Mesothelial cell of epicardium (in vitro differentiated cells): ENCODE results near the gene SEPTIN2. TPM values are rescaled to one million over a fixed set of nuclear protein-coding genes. Genes with fewer than 3 reads are reported as not detected.
A peak's percentile ranks its signal among the peaks of the same experiment; 100 is the strongest.

Experiments
- DNase-seq, 2 experiments: peaks; one replicate each; pipeline ENCODE4 v3.0.0; 2021; ENCODE audit warnings: low spot score in 2 of 2; ENCODE audit not compliant: unreplicated experiment in 2 of 2
- H3K27ac Mint-ChIP-seq: 2 replicates; pipeline ENCODE4 v1.8.0; 2021; ENCODE audit warnings: mixed read lengths
- H3K27me3 Mint-ChIP-seq: 2 replicates; pipeline ENCODE4 v1.8.0; 2021; ENCODE audit warnings: low read depth, mixed read lengths
- H3K36me3 Mint-ChIP-seq: 2 replicates; pipeline ENCODE4 v1.8.0; 2021; ENCODE audit warnings: mixed read lengths
- H3K4me1 Mint-ChIP-seq: 2 replicates; pipeline ENCODE4 v1.8.0; 2021; ENCODE audit warnings: mixed read lengths
- H3K4me3 Mint-ChIP-seq: 2 replicates; pipeline ENCODE4 v1.8.0; 2021; ENCODE audit warnings: mild to moderate bottlenecking, moderate library complexity, mixed read lengths
- H3K9me3 Mint-ChIP-seq: 2 replicates; pipeline ENCODE4 v1.8.0; 2021; ENCODE audit warnings: mixed read lengths
- total RNA-seq: library from RNA; stranded (reverse); gene quantifications from 3 replicates; pipeline ENCODE4 v1.2.1, GENCODE V29; 2021
- TF ChIP-seq, protein P1 (sequence below): fragments of 200-600 bp; sonication (generic); IDR thresholded peaks from one replicate; pipeline ENCODE4 v1.5.0; 2021; ENCODE audit warnings: antibody characterized with exemption; ENCODE audit not compliant: unreplicated experiment

SEPTIN2 gene
- 507 to 522 TPM (median 508 TPM) in 3 replicates for total RNA-seq

DNA sequence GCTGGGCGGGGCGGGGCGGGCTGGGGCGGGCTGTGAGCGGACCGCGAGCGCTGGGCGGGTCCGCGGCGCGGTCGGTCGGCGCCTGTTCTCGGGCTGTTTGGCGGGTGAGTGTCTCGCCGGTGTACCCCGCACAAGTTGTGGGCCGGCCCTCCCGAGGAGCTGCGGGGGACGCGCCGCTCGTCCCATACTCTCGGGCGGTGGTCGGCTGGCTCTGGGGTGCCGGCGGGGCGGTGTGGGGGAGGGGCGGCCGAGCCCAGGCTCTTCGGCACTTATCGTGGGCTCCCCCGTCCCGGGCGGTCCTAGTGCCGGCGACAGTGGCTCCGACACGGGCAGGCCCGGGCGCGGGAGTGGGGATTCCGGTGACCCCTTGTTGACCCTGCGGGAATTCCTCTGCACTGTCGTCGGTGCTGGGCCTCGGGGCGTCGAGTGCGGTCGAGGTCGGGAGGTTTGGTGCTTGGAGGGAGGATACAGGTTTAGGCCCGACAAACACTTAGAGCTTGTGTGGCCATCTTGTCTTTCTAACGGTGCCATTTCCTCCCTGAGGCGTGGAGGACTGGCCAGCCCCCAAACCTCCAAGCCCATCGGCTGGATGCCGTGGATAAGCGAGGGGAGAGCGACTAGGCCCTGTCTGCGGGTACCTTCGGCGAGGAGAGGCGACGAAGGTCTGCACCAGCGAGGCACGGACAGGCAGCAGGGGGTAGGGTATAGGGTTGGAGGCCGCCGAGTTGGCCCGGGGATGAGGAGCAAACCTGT, at the start of gene SEPTIN2:
TSS of gene SEPTIN2 (plus strand) at position 47 of the 753 bp plus-strand sequence. CDS start 8,308 bp downstream, outside the sequence.
- H3K4me1 Mint-ChIP-seq: peaks cover 56% of the 10 kb centered on the region
- H3K9me3 Mint-ChIP-seq: no peaks in the 10 kb centered on the region
- peak within 1 kb of the TSS; percentile 100 for H3K27ac Mint-ChIP-seq
- TF ChIP-seq, protein P1, sequence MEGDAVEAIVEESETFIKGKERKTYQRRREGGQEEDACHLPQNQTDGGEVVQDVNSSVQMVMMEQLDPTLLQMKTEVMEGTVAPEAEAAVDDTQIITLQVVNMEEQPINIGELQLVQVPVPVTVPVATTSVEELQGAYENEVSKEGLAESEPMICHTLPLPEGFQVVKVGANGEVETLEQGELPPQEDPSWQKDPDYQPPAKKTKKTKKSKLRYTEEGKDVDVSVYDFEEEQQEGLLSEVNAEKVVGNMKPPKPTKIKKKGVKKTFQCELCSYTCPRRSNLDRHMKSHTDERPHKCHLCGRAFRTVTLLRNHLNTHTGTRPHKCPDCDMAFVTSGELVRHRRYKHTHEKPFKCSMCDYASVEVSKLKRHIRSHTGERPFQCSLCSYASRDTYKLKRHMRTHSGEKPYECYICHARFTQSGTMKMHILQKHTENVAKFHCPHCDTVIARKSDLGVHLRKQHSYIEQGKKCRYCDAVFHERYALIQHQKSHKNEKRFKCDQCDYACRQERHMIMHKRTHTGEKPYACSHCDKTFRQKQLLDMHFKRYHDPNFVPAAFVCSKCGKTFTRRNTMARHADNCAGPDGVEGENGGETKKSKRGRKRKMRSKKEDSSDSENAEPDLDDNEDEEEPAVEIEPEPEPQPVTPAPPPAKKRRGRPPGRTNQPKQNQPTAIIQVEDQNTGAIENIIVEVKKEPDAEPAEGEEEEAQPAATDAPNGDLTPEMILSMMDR: no peak
- peak in 1 of 2 experiments; percentile 79 for DNase-seq
- peak within 1 kb of the TSS; percentile 99 for H3K4me3 Mint-ChIP-seq
- H3K36me3 Mint-ChIP-seq: peaks cover 5% of the 10 kb centered on the region
- no peaks in the 10 kb centered on the region for H3K27me3 Mint-ChIP-seq

DNA sequence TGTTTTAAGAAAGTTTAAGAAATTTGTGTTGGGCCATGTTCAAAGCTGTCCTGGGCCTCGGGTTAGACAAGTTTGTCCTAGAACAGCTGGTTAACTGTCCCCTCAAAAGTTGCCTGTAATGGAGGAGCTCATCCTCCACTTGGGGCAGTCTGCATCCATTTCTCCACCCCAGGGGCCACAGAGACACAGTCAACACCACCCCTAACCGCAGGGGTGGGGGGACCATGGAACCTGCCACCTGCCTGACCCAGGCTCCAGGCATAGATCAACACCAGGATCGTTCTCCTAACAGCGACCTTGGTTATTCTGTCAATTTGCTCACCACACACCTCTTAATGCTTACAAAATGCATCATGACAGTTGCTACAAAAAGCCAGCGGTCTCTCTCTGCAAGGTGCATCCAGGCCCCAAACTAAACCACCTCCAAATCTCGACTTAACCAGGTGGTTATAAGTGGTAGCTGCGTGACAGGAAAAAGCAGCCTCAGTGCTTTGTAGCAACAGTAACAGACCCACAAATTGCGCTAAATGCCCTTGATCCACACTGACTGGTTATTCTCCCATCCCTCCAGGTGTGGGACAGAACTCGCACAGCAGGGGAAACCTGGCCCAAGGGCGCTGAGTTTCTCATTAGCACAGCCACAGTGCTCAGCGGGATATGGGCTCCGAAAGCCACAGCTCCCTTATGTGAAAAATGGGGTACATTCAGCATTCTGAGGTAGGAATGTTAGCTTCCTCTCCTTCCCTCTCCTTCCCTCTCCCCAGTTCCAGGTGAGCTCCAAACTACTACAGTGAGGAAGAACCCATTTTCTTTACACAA, 48.3 kb upstream of the SEPTIN2 start:
- Mint-ChIP-seq H3K27ac (peak overlapping the region; percentile 37), H3K4me1 (peaks cover 37% of the 10 kb centered on the region), H3K36me3 (peaks cover 35% of the 10 kb centered on the region)

DNA sequence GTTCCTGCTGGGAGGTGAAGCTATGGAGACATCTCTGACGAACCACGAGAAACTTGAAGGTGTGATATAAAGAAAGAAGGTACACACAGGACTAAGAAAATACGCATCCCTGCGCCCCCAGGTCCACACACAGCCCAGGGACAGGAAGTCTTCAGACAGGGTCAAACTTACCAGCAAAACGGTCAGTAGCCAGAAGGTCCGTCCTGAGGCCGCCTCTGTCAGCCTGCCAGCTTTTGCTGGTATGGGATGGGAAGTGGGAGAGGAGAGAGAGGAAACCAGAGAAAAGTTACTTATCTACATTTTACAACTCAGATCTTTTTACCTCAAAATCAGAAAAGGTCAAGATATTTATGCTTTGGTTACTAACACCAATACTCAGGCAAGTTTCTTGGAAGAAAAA, 47.4 kb upstream of the SEPTIN2 start:
- Mint-ChIP-seq H3K9me3 (no peaks in the 10 kb centered on the region), H3K36me3 (peaks cover 28% of the 10 kb centered on the region), H3K27ac (peak overlapping the region; percentile 37), H3K4me1 (peaks cover 37% of the 10 kb centered on the region), H3K27me3 (no peaks in the 10 kb centered on the region), H3K4me3 (no peak overlapping the region)
- no peak for DNase-seq
- TF ChIP-seq, protein P1: no peak

More for the DNA sequence above, 48.3 kb upstream of the SEPTIN2 start:
- DNase-seq: no peak
- no peak overlapping the region for H3K4me3 Mint-ChIP-seq
- H3K9me3 Mint-ChIP-seq: no peaks in the 10 kb centered on the region
- H3K27me3 Mint-ChIP-seq: no peaks in the 10 kb centered on the region
- TF ChIP-seq, protein P1: no peak

DNA sequence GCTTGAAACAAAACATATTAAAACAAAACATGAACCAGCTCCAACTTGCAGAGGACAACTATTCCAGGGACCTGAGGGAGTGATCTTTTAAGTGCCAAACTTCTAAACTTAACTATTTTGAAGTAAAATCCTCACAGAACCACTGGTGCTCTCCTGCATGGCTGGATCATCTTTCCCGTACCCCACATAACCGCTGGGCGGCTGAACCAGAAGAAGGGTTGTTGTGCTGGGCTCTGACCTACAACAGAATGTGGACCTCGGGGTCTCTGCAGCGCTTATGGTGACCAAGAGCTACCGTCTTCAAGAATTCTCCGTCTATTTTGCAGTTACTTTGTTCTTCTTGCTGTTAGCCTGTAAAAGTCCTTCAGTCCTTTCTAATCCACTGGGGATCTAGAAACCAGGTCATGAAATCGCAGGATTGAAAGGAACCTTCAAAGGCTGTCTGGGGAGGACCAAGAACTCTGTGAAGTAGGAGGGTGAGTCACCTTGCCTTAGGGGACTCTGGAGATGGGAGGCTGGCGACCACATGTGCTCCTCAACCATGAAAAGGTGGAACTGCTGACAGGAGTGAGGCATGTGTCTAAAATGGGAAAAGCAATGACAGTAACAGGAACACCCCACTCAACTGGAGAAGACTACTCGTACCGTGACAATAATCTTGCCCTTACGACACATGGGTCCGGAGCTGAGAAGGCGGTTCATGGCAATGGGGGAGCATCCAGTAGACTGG, 46.8 kb upstream of the SEPTIN2 start:
- DNase-seq: no peak
- TF ChIP-seq, protein P1: no peak
- Mint-ChIP-seq H3K9me3 (no peaks in the 10 kb centered on the region), H3K27ac (peak overlapping the region; percentile 37), H3K4me1 (peaks cover 37% of the 10 kb centered on the region), H3K27me3 (no peaks in the 10 kb centered on the region), H3K4me3 (peak overlapping the region; percentile 20), H3K36me3 (peaks cover 24% of the 10 kb centered on the region)

DNA sequence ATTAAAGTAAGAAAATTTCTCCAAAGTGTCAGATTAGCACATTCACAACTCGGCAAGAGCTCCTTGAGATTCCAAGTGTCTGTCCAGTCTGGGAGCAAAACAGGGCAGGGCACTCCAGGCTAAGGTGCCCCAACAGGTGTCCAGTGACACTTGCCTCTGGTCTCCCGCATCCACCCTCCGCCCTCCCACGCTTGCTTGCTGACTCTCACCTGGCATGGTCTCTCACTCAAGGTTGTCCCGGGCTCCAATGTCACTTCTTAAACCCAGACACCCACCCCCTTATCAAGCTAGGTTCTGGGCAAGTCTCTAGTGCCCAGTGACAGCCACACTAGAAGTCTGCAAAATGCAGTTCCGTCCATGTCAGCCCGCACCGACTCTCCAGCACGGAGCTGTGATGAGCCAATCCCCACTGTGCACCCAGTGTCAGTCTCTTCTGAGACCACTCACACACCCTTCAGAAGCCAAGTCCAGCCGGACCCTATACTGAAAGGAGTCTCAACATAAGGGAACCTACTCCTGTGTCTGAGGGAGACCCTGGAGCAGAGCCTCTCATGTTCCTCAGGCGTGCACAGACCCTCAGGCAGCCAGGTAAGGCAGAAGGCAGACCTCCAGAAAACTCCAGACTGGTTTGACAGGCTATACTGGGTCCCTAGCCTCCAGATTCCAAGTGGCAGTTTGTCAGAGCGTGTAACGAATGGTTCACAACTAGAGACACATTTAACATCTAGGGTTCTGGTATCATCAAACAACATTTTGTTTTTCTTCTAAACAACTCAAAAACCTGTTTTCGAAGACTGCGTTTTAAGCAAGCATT, 45.8 kb upstream of the SEPTIN2 start:
- TF ChIP-seq, protein P1: no peak
- Mint-ChIP-seq H3K27me3 (no peaks in the 10 kb centered on the region), H3K27ac (peak overlapping the region; percentile 79), H3K36me3 (peaks cover 26% of the 10 kb centered on the region), H3K4me3 (peak overlapping the region; percentile 97), H3K4me1 (peaks cover 37% of the 10 kb centered on the region), H3K9me3 (peaks cover 2% of the 10 kb centered on the region)
- no peak for DNase-seq
